Uterus (tissue), 4 donors: ENCODE results near the gene PLCB2. TPM values are rescaled to one million over a fixed set of nuclear protein-coding genes. Genes with fewer than 3 reads are reported as not detected.

ENCODE experiments used
- DNase-seq, 2 donors: peaks; one replicate each; pipeline ENCODE4 v3.0.0-alpha.2; 2019 to 2020
- H3K27ac ChIP-seq, 2 donors: fragments of 200-600 bp; sonication (generic); 1 replicate in 1 of 2; 2 replicates in 1 of 2; pipeline ENCODE4 v1.5.1; 2016 to 2018
- H3K27me3 ChIP-seq, 2 donors: fragments of 200-600 bp; sonication (generic); one replicate each; pipeline ENCODE4 v1.5.1; 2018 to 2019; ENCODE audit warnings: control low read depth in 1 of 2
- H3K36me3 ChIP-seq, 2 donors: fragments of 200-600 bp; sonication (generic); one replicate each; pipeline ENCODE4 v1.5.1; 2019; ENCODE audit warnings: control low read depth in 1 of 2
- H3K4me1 ChIP-seq, 2 donors: fragments of 200-600 bp; sonication (generic); one replicate each; pipeline ENCODE4 v1.5.1; 2018 to 2019; ENCODE audit warnings: control low read depth in 1 of 2
- H3K4me3 ChIP-seq, 2 donors: fragments of 200-600 bp; sonication (generic); 1 replicate in 1 of 2; 2 replicates in 1 of 2; pipeline ENCODE4 v1.5.1; 2018 to 2019; ENCODE audit warnings: mild to moderate bottlenecking in 1 of 2
- H3K9me3 ChIP-seq, 2 donors: fragments of 200-600 bp; sonication (generic); one replicate each; pipeline ENCODE4 v1.5.1; 2019; ENCODE audit warnings: control low read depth in 1 of 2
- POLR2A ChIP-seq, 2 donors: fragments of 450-650 bp; IDR thresholded peaks; one replicate each; pipeline ENCODE4 v1.6.1; 2016; ENCODE audit warnings: antibody characterized with exemption in 2 of 2, mild to moderate bottlenecking in 1 of 2, moderate library complexity in 1 of 2
- intact Hi-C: fragments of 100-400 bp; cut with DNase I; formaldehyde crosslinking; loops from one replicate; pipeline ENCODE4 v1.15.1; 2023; ENCODE audit warnings: low total_unique reads
- total RNA-seq, 4 donors: library from RNA; depleted of rRNA in 3 of 4; stranded (reverse); fragments of >200 nt in 3 of 4; gene quantifications; one replicate each; pipeline versions ENCODE4 v1.1.0 to v1.2.4, GENCODE V29; 2014 to 2023
- TF ChIP-seq, protein P1 (sequence below), 4 experiments: fragments of 200-600 bp in 2 of 4; fragments of 450-650 bp in 2 of 4; sonication (generic) in 2 of 4; IDR thresholded peaks; one replicate each; pipeline ENCODE4 v1.5.1; 2016 to 2019; ENCODE audit warnings: antibody characterized with exemption in 4 of 4, mild to moderate bottlenecking in 2 of 4, moderate library complexity in 1 of 4
- donor health status: DM: yes; HTN: yes; CAD: no.

The PLCB2 gene
- total RNA-seq, 4 donors from 2014 or later: 3.5 to 19.0 (median 9.3) TPM

- no peak for TF ChIP-seq POLR2A (IDR thresholded peaks at IDR 0.05)
- TF ChIP-seq, protein P1, sequence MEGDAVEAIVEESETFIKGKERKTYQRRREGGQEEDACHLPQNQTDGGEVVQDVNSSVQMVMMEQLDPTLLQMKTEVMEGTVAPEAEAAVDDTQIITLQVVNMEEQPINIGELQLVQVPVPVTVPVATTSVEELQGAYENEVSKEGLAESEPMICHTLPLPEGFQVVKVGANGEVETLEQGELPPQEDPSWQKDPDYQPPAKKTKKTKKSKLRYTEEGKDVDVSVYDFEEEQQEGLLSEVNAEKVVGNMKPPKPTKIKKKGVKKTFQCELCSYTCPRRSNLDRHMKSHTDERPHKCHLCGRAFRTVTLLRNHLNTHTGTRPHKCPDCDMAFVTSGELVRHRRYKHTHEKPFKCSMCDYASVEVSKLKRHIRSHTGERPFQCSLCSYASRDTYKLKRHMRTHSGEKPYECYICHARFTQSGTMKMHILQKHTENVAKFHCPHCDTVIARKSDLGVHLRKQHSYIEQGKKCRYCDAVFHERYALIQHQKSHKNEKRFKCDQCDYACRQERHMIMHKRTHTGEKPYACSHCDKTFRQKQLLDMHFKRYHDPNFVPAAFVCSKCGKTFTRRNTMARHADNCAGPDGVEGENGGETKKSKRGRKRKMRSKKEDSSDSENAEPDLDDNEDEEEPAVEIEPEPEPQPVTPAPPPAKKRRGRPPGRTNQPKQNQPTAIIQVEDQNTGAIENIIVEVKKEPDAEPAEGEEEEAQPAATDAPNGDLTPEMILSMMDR (IDR thresholded peaks at IDR 0.05): no peak
- intact Hi-C loops: no loop called here
- Histone ChIP-seq H3K27me3 (no peaks in the 10 kb centered on the region), H3K4me1 (no peaks in the 10 kb centered on the region), H3K9me3 (no peaks in the 10 kb centered on the region), H3K27ac (peak overlapping the region; percentile 70 to 82), H3K4me3 (peak overlapping the region; percentile 42 to 59), H3K36me3 (no peaks in the 10 kb centered on the region)
- no peak for DNase-seq
Observed at GRCh38 chr15:40323953-40324937, 16.5 kb upstream of the PLCB2 start.

DNA sequence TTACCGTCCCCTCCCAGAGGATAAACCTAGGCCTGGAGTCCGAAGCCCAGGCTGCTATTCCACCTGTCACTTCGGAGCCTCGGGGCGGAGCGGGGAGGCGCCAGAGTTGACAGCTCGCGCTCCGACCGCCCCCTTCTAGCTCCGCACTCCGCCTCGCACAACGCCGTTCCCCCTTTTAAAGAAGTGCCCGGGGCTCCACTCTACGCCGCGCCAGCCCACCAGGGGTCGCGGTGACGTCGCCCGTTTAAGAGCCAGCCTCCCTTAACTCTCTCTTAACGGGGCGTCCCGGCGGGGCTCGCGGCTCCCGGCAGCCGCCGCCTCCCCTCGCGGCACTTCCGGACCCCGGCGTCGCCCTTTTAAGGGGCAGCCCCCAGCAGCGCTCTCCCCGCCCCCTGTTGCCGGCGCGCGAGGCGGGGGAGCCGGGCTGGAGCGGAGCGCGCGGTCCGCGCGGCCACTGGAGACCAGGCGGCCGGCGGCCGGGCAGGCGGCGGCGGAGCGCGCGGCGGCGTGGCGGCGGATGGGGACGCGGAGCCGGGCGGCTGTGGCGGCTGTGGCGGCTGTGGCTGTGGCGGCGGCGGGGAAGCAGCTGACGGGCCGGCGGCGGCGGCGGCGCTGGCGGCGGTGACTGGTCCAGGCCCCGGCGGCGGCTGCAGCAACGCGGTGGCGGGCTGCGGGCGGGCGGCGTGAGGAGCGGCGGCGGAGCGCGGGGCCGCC is 15.7 kb upstream of the PLCB2 start, which contains the start of gene INAFM2:
Gene INAFM2 (plus strand): TSS at position 454 of the 714 bp plus-strand sequence. CDS start 364 bp downstream, outside the sequence.
- Histone ChIP-seq H3K27ac (peak within 1 kb of the TSS; percentile 70 to 82), H3K4me1 (no peaks in the 10 kb centered on the region)
- intact Hi-C loops: no loop called here

DNA sequence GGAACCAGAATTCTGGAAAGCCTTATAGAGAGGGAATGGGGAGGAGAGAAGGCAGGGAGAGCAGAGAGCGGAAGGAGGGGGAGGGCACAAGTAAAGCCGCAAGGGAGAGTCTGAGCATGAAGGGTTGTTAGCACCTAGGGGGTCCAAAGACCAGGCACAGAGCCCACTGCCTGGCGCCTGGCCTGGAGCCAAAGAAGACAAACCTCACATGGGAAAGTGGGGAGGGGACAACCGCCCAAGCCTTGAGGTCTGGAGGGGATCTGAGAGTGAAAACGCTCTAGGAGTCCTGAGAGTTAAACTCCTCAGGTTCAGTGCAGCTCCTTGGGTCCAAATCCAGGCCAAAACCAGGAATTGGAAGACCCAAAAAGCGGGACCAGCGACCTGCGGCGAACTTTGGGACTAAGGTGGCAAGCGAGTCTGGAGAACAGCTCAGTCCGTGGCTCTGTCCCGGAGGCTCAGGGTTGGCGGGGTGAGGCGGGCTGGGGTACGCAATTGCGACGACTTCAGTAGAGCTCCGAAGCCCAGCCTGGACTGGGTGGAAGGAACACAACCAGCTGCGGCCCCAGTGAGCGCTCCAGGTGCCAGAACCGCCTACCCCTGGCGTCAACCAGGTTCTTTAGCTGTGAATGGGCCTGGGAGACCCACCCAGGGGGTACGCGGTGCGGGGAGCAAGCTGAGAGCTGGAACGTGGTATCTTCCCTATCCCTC is 14.9 kb upstream of the PLCB2 start:
- Histone ChIP-seq H3K27me3 (no peaks in the 10 kb centered on the region), H3K4me3 (peak overlapping the region; percentile 17 to 35), H3K4me1 (no peaks in the 10 kb centered on the region), H3K36me3 (no peaks in the 10 kb centered on the region), H3K9me3 (no peaks in the 10 kb centered on the region), H3K27ac (peak overlapping the region; percentile 70 to 76)
- TF ChIP-seq POLR2A (IDR thresholded peaks at IDR 0.05): no peak
- TF ChIP-seq, protein P1 (IDR thresholded peaks at IDR 0.05): no peak
- DNase-seq: no peak
- intact Hi-C loops: no loop called here

More for the DNA sequence above, 15.7 kb upstream of the PLCB2 start, which contains the start of gene INAFM2:
- Histone ChIP-seq H3K9me3 (no peaks in the 10 kb centered on the region), H3K36me3 (no peaks in the 10 kb centered on the region), H3K27me3 (no peaks in the 10 kb centered on the region), H3K4me3 (peak within 1 kb of the TSS; percentile 42 to 59)
- TF ChIP-seq, protein P1 (IDR thresholded peaks at IDR 0.05): peak; percentile 44 to 87 (median 74)
- TF ChIP-seq POLR2A (IDR thresholded peaks at IDR 0.05): peak in 1 of 2 donors; percentile 46
- DNase-seq: peak; percentile 84 to 92

GRCh38 chr15:40320931-40321371 is 13.2 kb upstream of the PLCB2 start:
- H3K4me3 ChIP-seq: no peak overlapping the region
- no peaks in the 10 kb centered on the region for H3K36me3 ChIP-seq
- no peak overlapping the region for H3K27ac ChIP-seq
- no peaks in the 10 kb centered on the region for H3K4me1 ChIP-seq
- intact Hi-C loops: no loop called here
- TF ChIP-seq, protein P1 (IDR thresholded peaks at IDR 0.05): peak; percentile 83 to 90 (median 83)
- TF ChIP-seq POLR2A (IDR thresholded peaks at IDR 0.05): no peak
- no peaks in the 10 kb centered on the region for H3K9me3 ChIP-seq
- peak in 1 of 2 donors; percentile 70 for DNase-seq
- H3K27me3 ChIP-seq: no peaks in the 10 kb centered on the region
